HepG2 (cell line): Measurements from ENCODE around the gene LENEP. TPM values are rescaled to one million over a fixed set of nuclear protein-coding genes. Genes with fewer than 3 reads are reported as not detected.

Experiments
- ARNT ChIP-seq: fragments of 450-650 bp; IDR thresholded peaks from 2 replicates; pipeline ENCODE4 v1.6.1; 2017
- KLF6 ChIP-seq: IDR thresholded peaks from 2 replicates; pipeline ENCODE4 v1.8.0; 2016; ENCODE audit warnings: missing biosample characterization, missing genetic modification reagents
- RBM39 ChIP-seq: fragments of 200-400 bp; formaldehyde crosslinking; IDR thresholded peaks from one replicate; pipeline ENCODE4 v1.6.1; 2018; ENCODE audit warnings: antibody characterized with exemption, mild to moderate bottlenecking, low read depth, low read length; ENCODE audit not compliant: poor library complexity, severe bottlenecking
- REXO4 ChIP-seq: sonication (generic); formaldehyde crosslinking; IDR thresholded peaks from 2 replicates; pipeline ENCODE4 v1.8.0; 2022; ENCODE audit warnings: missing genetic modification reagents, mild to moderate bottlenecking, borderline replicate concordance
- SYNCRIP ChIP-seq: fragments of 200-400 bp; formaldehyde crosslinking; IDR thresholded peaks from 2 replicates; pipeline ENCODE4 v1.6.1; 2018; ENCODE audit warnings: mild to moderate bottlenecking, low read depth, low read length; ENCODE audit not compliant: insufficient read depth
- TBX2 ChIP-seq: sonication (generic); formaldehyde crosslinking; IDR thresholded peaks from 2 replicates; pipeline ENCODE4 v1.5.0; 2020; ENCODE audit warnings: missing genetic modification reagents, mild to moderate bottlenecking, borderline replicate concordance
- TBX3 ChIP-seq: fragments of 450-650 bp; IDR thresholded peaks from 2 replicates; pipeline ENCODE4 v1.6.1; 2017; ENCODE audit warnings: antibody characterized with exemption, mild to moderate bottlenecking, inconsistent platforms, borderline replicate concordance
- TEAD3 ChIP-seq: optimal IDR thresholded peaks from 2 replicates; pipeline ENCODE3; 2016; ENCODE audit warnings: borderline replicate concordance
- ZFP90 ChIP-seq: sonication (generic); formaldehyde crosslinking; IDR thresholded peaks from 2 replicates; pipeline ENCODE4 v1.8.0; 2022; ENCODE audit warnings: missing genetic modification reagents, mild to moderate bottlenecking, inconsistent platforms, borderline replicate concordance
- ZNF207 ChIP-seq: fragments of 450-650 bp; IDR thresholded peaks from 2 replicates; pipeline ENCODE4 v1.6.1; 2016; ENCODE audit warnings: antibody characterized with exemption, borderline replicate concordance
- ZNF33B ChIP-seq: sonication (generic); formaldehyde crosslinking; IDR thresholded peaks from 2 replicates; pipeline ENCODE4 v1.5.1; 2020; ENCODE audit warnings: mild to moderate bottlenecking, missing genetic modification reagents
- ZNF382 ChIP-seq: sonication (generic); formaldehyde crosslinking; IDR thresholded peaks from 2 replicates; pipeline ENCODE4 v1.5.0; 2020; ENCODE audit warnings: missing genetic modification reagents, mild to moderate bottlenecking, borderline replicate concordance
- ZNF431 ChIP-seq: sonication (generic); formaldehyde crosslinking; IDR thresholded peaks from 2 replicates; pipeline ENCODE4 v1.9.0; 2022; ENCODE audit warnings: missing genetic modification reagents, low read depth, mild to moderate bottlenecking, borderline replicate concordance
- ZNF670 ChIP-seq: sonication (generic); formaldehyde crosslinking; IDR thresholded peaks from 2 replicates; pipeline ENCODE4 v1.8.0; 2022; ENCODE audit warnings: mild to moderate bottlenecking, missing genetic modification reagents, borderline replicate concordance
- polyA plus RNA-seq, 8 experiments: library from polyadenylated mRNA; depleted of rRNA in 3 of 8; stranded (reverse) in 7 of 8; unstranded in 1 of 8; fragments of >200 nt; fragmentation: Illumina TruSeq in 4 of 8; extraction: Trizol in 4 of 8; gene quantifications; 2 replicates each; pipeline versions ENCODE4 v1.2.1 to v1.2.3, GENCODE V29; 2011 to 2016; ENCODE audit warnings: low read depth in 4 of 8, missing spikeins in 1 of 8, mixed read lengths in 1 of 8; ENCODE audit not compliant: insufficient read depth in 1 of 8
- total RNA-seq, 5 experiments: library from RNA; depleted of rRNA; stranded (reverse); fragments of >200 nt; fragmentation: Illumina TruSeq; extraction: Trizol; gene quantifications; 2 replicates each; pipeline ENCODE4 v1.2.3, GENCODE V29; 2016; ENCODE audit warnings: low read depth in 1 of 5
- TF ChIP-seq, protein P1 (sequence below): sonication (generic); formaldehyde crosslinking; IDR thresholded peaks from 2 replicates; pipeline ENCODE4 v1.4.0; 2020; ENCODE audit warnings: missing genetic modification reagents
- TF ChIP-seq, protein P2 (sequence below): sonication (generic); formaldehyde crosslinking; IDR thresholded peaks from 2 replicates; pipeline ENCODE4 v1.4.0; 2020; ENCODE audit warnings: mild to moderate bottlenecking, missing genetic modification reagents
- TF ChIP-seq, protein P3 (sequence below): sonication (generic); formaldehyde crosslinking; IDR thresholded peaks from 2 replicates; pipeline ENCODE4 v1.5.0; 2020; ENCODE audit warnings: missing genetic modification reagents
- TF ChIP-seq, protein P4 (sequence below): sonication (generic); formaldehyde crosslinking; IDR thresholded peaks from 2 replicates; pipeline ENCODE4 v1.5.1; 2020; ENCODE audit warnings: missing genetic modification reagents, mild to moderate bottlenecking, borderline replicate concordance

LENEP gene
- total and polyA plus RNA-seq, 2 of the 13 experiments (the other 11 are each of a cell fraction or from before 2014, with no cell fraction given) = 0.29 TPM; not detected in 1

DNA sequence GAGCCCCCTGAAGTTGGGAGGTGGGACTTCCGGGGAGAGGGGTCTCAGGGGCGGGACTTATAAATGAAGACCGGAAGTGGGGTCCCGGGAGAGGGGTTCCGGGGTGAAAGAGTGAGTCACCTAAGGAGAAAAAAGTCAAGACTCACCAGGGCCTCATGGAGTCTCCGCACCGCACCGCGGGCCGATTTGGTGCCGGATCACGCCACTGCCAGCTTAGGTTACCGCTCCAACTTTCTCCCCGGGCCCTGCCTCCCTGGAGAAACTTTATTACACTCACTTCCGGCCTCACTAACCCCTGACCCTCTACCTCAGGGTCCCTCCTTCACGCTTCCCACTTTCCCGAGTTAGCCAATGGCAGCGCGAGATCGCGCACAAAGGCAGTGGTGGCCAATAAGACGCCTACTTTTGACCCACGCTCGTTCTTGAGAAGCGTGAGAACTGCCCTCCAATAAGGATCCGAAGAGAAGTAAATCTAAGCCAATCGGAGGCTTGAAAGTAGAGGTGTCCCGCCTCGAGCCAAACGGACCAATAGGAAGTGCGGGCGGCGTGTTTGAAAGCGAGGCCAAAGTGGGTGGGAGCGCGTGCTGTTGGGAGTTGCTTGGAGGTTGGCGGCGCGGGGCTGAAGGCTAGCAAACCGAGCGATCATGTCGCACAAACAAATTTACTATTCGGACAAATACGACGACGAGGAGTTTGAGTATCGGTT lies 19.1 kb upstream of the LENEP start, which contains the start of gene CKS1B (continued):
- TF ChIP-seq, protein P1, sequence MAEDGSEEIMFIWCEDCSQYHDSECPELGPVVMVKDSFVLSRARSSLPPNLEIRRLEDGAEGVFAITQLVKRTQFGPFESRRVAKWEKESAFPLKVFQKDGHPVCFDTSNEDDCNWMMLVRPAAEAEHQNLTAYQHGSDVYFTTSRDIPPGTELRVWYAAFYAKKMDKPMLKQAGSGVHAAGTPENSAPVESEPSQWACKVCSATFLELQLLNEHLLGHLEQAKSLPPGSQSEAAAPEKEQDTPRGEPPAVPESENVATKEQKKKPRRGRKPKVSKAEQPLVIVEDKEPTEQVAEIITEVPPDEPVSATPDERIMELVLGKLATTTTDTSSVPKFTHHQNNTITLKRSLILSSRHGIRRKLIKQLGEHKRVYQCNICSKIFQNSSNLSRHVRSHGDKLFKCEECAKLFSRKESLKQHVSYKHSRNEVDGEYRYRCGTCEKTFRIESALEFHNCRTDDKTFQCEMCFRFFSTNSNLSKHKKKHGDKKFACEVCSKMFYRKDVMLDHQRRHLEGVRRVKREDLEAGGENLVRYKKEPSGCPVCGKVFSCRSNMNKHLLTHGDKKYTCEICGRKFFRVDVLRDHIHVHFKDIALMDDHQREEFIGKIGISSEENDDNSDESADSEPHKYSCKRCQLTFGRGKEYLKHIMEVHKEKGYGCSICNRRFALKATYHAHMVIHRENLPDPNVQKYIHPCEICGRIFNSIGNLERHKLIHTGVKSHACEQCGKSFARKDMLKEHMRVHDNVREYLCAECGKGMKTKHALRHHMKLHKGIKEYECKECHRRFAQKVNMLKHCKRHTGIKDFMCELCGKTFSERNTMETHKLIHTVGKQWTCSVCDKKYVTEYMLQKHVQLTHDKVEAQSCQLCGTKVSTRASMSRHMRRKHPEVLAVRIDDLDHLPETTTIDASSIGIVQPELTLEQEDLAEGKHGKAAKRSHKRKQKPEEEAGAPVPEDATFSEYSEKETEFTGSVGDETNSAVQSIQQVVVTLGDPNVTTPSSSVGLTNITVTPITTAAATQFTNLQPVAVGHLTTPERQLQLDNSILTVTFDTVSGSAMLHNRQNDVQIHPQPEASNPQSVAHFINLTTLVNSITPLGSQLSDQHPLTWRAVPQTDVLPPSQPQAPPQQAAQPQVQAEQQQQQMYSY (CRISPR knock-in tag) = peak; percentile 19; the same call in 1 of the 2 replicates
- peak; percentile 56; the same call in 1 of the 2 replicates for TF ChIP-seq TBX3
- TF ChIP-seq REXO4 = no peak; the same call in 1 of the 2 replicates
- TF ChIP-seq RBM39 = peak; percentile 61
- no peak for TF ChIP-seq ZNF207
- TF ChIP-seq ZFP90 (CRISPR knock-in tag) = peak; percentile 3; the same call in 1 of the 2 replicates
- TF ChIP-seq, protein P2, sequence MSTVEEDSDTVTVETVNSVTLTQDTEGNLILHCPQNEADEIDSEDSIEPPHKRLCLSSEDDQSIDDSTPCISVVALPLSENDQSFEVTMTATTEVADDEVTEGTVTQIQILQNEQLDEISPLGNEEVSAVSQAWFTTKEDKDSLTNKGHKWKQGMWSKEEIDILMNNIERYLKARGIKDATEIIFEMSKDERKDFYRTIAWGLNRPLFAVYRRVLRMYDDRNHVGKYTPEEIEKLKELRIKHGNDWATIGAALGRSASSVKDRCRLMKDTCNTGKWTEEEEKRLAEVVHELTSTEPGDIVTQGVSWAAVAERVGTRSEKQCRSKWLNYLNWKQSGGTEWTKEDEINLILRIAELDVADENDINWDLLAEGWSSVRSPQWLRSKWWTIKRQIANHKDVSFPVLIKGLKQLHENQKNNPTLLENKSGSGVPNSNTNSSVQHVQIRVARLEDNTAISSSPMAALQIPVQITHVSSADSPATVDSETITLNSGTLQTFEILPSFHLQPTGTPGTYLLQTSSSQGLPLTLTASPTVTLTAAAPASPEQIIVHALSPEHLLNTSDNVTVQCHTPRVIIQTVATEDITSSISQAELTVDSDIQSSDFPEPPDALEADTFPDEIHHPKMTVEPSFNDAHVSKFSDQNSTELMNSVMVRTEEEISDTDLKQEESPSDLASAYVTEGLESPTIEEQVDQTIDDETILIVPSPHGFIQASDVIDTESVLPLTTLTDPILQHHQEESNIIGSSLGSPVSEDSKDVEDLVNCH (CRISPR knock-in tag) = no peak
- TF ChIP-seq, protein P3, sequence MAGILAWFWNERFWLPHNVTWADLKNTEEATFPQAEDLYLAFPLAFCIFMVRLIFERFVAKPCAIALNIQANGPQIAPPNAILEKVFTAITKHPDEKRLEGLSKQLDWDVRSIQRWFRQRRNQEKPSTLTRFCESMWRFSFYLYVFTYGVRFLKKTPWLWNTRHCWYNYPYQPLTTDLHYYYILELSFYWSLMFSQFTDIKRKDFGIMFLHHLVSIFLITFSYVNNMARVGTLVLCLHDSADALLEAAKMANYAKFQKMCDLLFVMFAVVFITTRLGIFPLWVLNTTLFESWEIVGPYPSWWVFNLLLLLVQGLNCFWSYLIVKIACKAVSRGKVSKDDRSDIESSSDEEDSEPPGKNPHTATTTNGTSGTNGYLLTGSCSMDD = no peak
- TF ChIP-seq ZNF382 (CRISPR knock-in tag) = no peak
- no peak for TF ChIP-seq TEAD3
- no peak for TF ChIP-seq ARNT
- 0 out of 2 replicates have a peak, but pooled peaks have one; percentile 25 for TF ChIP-seq ZNF431 (CRISPR knock-in tag)
- TF ChIP-seq ZNF33B = no peak
- TF ChIP-seq TBX2 (CRISPR knock-in tag) = 0 out of 2 replicates have a peak, but pooled peaks have one; percentile 52
- TF ChIP-seq, protein P4, sequence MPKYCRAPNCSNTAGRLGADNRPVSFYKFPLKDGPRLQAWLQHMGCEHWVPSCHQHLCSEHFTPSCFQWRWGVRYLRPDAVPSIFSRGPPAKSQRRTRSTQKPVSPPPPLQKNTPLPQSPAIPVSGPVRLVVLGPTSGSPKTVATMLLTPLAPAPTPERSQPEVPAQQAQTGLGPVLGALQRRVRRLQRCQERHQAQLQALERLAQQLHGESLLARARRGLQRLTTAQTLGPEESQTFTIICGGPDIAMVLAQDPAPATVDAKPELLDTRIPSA = no peak
- no peak for TF ChIP-seq ZNF670 (CRISPR knock-in tag)
- no peak for TF ChIP-seq SYNCRIP
- no peak; the same call in none of the 2 replicates for TF ChIP-seq KLF6 (CRISPR knock-in tag)
